ENCODE data around the gene POC5. TPM values are rescaled to one million over a fixed set of nuclear protein-coding genes. Genes with fewer than 3 reads are reported as not detected.
"Not testable (repeated sequence)": the region's sequence is repeated elsewhere in the genome, so short reads cannot be mapped to it uniquely, and the experiment has no call there.

POC5 gene
- 45.1 and 51.1 TPM in 2 replicates for total RNA-seq (2014; rRNA removed; shearing (Covaris generic))

GRCh38 chr5:75717082-75717922 is at the start of gene POC5:
Gene POC5 (minus strand): TSS chr5:75717437. CDS start chr5:75712937, 4,500 bp downstream.
- peak; percentile 96 for DNase-seq (ENCODE audit: low read depth)

DNA sequence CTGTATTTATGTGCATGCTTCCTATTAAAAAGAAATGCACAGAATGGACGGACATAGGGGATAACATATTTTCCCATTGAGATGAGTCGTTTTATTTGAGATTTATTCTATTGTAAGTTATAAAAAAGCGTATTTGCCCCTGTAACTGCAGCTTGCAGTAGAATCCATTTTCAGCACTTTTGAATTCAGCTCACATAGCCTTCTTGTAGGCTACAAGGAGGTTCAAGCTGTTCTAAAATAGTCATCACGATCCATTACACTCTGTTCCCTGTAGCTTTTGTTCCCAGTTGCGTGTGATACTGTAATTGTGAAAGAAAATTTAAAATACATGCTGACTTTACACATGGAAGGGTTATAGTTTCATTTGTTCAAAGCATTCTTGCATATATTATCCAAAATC is 40.9 kb upstream of the POC5 start:
- no peak for DNase-seq (ENCODE audit: low read depth)

DNA sequence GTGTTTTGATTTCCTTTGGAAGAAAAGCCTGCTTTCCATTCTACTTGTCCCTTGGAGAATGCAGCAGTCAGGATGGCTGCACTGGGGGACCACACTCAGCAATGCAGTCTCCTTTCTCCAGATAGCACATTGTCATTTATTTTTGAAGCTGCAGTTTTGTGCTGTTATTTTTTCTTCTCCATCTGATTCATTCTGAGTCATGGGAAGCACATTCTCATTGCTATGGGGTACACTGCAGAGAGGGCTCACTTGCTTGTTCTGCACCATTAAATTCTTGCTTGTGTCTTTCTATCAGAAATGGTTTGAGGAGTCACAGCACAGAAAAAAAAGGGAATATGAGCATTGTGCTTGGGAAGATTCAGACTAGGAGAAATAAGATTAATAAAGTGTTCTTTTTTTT is 39.7 kb upstream of the POC5 start:
- DNase-seq (ENCODE audit: low read depth) = peak; percentile 62

DNA sequence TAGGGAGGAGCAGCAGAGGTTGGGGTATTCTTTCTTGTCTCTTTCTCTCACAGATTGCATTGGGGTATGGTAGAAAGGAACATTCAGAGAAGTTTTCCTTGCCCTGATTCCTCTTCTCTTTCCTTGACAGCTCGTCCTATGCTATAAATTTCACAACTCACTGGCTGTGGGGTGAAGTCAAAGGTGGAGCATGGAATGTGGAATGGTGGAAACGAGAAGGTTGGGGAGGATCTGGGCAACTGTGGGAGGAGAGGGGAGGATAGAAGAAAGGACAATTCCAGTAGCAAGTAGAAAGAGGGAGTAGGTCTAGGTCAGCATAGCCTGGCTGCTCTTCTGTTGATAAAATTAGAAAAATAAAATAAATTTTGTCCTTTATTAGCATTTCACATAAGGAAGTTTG is 39.0 kb upstream of the POC5 start:
- no peak for DNase-seq (ENCODE audit: low read depth)

GRCh38 chr5:75753182-75753581 is 35.9 kb upstream of the POC5 start:
- no peak for DNase-seq (ENCODE audit: low read depth)

- DNase-seq (ENCODE audit: low read depth) = no peak
Measured at GRCh38 chr5:75744355-75744754, 27.1 kb upstream of the POC5 start.

DNA sequence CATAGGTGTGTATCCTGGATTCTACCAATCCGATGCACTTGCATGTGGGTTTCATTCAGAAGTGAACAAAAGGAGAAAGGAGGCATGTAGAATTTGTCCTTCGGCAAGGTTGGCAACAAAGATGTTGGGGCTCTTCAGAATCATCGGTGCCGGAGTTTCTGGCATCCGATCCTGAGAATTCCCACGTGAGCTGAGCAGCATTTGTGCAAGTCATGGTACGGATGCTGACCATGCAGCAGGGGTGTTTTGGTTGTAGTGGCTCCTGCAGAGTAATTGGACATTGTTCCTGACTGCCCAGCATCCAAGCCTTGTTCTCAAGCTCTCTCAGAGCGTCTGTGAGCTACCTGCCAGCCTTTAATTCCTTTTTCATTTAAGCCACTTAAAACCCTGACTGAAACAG is 19.0 kb upstream of the POC5 start:
- DNase-seq (ENCODE audit: low read depth) = no peak

DNA sequence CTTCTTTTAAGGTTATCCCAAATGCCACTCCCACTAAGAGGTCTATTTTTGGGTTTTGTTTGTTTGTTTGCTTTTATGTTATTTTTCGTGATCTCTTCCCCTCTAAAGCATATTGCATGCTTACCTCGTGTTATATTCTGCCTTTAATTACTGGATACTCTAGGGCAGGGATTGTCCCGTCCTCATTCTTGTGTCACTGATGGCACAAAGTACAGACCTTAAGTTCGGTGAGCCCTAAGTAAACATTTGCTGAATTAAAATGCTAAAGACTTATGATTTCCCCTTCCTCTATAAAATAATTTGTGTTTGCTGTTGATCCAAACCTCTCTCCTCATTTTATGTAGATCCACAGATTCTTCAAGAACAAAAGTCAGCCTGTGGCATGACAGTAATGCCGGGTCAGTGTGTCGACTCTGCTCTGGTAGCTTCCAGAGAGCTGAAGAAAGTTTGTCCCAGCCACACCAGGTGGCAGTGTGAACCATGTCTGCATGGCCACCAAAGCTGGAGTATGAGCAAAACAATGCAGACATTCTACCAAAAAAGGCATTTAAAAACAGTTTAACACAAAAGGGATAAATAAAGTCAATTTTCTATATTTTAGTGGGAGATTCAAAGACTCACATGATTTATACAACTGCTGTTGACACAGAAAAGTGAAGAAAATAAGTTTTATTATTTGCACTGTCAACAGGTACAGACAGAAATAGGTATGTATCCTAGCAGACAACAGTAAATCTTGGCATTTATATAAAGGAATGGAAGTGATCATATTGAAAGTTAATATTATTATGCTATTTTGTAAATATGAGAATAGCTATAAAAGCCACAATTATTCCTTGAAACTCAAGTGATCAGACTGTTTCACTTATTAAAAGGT is 17.9 kb upstream of the POC5 start:
- DNase-seq (ENCODE audit: low read depth) = peak; percentile 37

DNA sequence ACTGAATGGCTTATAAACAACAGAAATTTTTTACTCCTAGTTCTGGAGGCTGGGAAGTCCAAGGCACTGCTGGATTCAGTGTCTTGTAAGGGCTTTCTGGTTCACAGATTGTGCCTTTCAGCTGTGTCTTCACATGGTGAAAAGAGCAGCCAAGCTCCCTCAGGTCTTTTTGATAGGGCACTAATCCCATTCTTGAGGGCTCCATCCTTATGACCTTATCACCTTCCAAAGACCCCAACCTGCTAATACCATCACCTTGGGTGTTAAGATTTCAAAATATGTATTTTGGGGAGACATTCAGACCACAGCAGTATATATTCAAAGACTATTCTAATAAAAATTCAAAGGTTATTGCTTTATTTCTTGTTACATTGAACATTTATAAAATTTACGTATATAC is 16.5 kb upstream of the POC5 start:
- DNase-seq (ENCODE audit: low read depth) = no peak

DNA sequence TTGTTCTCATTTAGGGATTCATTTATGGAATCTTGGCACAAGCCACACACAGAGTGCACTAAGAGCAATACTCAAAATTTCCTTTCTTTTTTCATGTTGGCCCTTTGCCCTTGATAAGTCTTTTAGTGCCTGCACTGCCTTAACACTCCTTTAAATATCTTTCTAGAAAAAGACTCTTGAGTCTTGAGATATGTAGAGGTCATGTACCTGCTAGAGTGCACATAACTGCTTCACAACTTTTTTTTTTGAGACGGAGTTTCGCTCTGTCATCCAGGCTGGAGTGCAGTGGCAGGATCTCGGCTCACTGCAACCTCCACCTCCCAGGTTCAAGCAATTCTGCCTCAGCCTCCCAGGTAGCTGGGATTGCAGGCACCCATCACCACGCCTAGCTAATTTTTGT is 14.3 kb upstream of the POC5 start:
- not testable (repeated sequence) for DNase-seq (ENCODE audit: low read depth)

- no peak for DNase-seq (ENCODE audit: low read depth)
Measured at GRCh38 chr5:75729321-75729720, 12.1 kb upstream of the POC5 start.

GRCh38 chr5:75727931-75728330 is 10.7 kb upstream of the POC5 start:
- no peak for DNase-seq (ENCODE audit: low read depth)

DNA sequence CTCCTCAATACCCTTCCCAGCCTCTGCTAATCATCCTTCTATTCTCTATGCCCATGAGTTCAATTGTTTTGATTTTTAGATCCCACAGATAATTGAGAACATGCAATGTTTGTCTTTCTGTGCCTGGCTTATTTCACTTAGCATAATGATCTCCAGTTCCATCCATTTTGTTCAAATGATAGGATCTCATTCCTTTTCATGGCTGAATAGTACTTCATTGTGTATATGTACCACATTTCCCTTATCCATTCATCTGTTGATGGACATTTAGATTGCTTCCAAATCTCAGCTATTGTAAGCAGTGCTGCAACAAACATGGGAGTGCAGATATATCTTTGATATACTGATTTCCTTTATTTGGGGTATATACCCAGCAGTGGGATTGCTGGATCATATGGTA is 9.0 kb upstream of the POC5 start:
- DNase-seq (ENCODE audit: low read depth) = not testable (repeated sequence)

GRCh38 chr5:75723378-75723777 is 6.1 kb upstream of the POC5 start:
- no peak for DNase-seq (ENCODE audit: low read depth)

DNA sequence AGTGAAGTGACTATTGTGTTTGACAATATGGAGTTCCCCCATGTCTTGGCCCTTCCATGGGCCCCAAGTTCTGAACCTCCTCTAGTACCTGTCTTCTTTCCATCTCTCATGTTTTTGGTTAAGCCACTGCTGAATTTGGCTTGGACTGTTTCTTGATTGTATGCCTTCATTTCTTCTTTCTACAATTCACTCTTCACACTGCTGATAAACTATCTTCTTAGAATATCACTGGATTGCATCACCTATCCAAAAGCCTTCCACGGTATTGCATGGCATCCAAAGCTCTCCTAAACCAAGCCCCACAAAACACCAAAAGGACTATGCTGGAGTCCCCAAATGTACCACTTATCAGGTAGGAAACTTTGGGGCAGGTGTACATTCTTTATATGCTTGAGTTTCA is 4.3 kb upstream of the POC5 start:
- DNase-seq (ENCODE audit: low read depth) = no peak

GRCh38 chr5:75720882-75721281 is 3.6 kb upstream of the POC5 start:
- DNase-seq (ENCODE audit: low read depth) = no peak

DNA sequence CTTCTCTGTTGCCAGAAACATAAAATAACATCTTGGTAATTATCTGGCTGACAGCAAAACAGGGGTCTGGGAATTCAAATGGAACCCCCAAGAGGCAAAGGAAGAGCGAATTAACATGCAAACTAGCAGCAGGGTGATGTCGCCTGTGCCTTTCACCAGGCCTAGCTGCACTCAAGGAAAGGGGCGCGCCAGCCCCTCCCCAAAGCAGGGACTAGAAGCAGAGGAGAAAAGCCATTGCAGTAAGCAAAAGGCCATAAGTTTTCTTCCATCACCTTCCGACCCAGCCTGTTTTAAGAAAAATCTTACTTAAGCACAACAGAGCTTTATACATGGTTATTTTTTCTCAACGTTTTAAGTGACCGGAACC is 539 bp downstream of the POC5 start:
- DNase-seq (ENCODE audit: low read depth) = no peak

DNA sequence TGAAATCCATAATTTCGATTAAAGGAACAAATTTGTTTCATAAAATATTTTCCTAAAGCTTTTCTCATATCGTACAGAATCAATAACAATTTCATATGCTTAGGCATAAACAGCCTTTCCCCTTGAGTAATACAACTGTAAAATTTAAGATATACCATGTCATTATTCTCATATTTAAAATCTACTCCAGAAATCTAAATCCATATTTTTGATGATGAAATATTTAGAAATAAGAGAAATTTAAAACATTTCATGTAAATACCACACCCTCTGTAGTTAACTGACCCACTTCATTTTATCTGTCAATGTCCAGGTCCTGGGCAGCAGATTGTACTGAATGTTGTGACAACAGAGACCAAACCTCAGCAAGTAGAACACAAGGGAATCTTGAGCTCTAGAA is 5.1 kb downstream of the POC5 start:
- no peak for DNase-seq (ENCODE audit: low read depth)

- no peak for DNase-seq (ENCODE audit: low read depth)
Measured at GRCh38 chr5:75711151-75711550, 6.1 kb downstream of the POC5 start.

GRCh38 chr5:75710637-75711036 is 6.6 kb downstream of the POC5 start:
- DNase-seq (ENCODE audit: low read depth) = no peak

- peak; percentile 28 for DNase-seq (ENCODE audit: low read depth)
Measured at GRCh38 chr5:75707911-75708509, 9.2 kb downstream of the POC5 start.

DNA sequence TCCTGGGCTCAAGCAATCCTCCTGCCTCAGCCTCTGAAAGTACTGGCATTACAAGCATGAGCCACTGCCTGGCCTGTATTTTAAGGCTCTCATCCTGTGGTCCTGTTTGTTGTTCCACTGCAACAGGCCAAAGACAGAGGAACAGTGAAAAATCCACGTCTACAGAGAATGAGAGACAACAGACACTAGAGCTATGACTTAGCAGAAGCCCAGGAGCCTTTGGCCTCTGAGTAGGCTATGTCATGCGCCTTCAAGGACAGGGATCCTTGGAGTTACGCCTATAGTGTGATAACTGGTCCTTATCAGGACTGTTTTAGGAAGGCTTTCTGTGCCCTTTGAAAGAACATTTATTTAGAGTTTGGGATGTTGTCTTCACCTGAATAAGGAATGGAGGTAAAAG is 10.5 kb downstream of the POC5 start:
- DNase-seq (ENCODE audit: low read depth) = no peak

- no peak for DNase-seq (ENCODE audit: low read depth)
Measured at GRCh38 chr5:75706016-75706415, 11.2 kb downstream of the POC5 start.

Measured in Daoy (cell line).